Measurements from ENCODE around the gene MAPRE2. TPM values are rescaled to one million over a fixed set of nuclear protein-coding genes. Genes with fewer than 3 reads are reported as not detected.
A peak's percentile ranks its signal among the peaks of the same experiment; 100 is the strongest.

The MAPRE2 gene
- total and polyA plus RNA-seq, 2 of the 13 experiments (the other 11 are each of a cell fraction or from before 2014, with no cell fraction given) = 34.5 to 67.9 TPM

- FAIRE-seq (no peak), DNase-seq (ENCODE audit: low spot score) (no peak), ATAC-seq (no peak)
- intact Hi-C loops (cut with micrococcal nuclease; ENCODE audit: unreplicated experiment) = no loop called here
- BruUV-seq (replicated peaks) = no TSS peak
- no peak for TF ChIP-seq GPBP1L1 (CRISPR knock-in tag; IDR thresholded peaks at IDR 0.05)
- no peak for TF ChIP-seq ZNF296 (CRISPR knock-in tag; conservative IDR thresholded peaks at IDR 0.05)
- TF ChIP-seq MAFF (IDR thresholded peaks at IDR 0.05; ENCODE audit: low read depth, low read length) = no peak
- TF ChIP-seq RBFOX2 (IDR thresholded peaks at IDR 0.05; ENCODE audit: low read depth, low read length) = no peak
- TF ChIP-seq, protein P1, sequence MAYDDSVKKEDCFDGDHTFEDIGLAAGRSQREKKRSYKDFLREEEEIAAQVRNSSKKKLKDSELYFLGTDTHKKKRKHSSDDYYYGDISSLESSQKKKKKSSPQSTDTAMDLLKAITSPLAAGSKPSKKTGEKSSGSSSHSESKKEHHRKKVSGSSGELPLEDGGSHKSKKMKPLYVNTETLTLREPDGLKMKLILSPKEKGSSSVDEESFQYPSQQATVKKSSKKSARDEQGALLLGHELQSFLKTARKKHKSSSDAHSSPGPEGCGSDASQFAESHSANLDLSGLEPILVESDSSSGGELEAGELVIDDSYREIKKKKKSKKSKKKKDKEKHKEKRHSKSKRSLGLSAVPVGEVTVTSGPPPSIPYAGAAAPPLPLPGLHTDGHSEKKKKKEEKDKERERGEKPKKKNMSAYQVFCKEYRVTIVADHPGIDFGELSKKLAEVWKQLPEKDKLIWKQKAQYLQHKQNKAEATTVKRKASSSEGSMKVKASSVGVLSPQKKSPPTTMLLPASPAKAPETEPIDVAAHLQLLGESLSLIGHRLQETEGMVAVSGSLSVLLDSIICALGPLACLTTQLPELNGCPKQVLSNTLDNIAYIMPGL (CRISPR knock-in tag; IDR thresholded peaks at IDR 0.05; ENCODE audit: borderline replicate concordance in 1 of 2, low read depth in 1 of 2) = no peak
- no peak for TF ChIP-seq NR2F1 (CRISPR knock-in tag; IDR thresholded peaks at IDR 0.05)
- TF ChIP-seq, protein P2, sequence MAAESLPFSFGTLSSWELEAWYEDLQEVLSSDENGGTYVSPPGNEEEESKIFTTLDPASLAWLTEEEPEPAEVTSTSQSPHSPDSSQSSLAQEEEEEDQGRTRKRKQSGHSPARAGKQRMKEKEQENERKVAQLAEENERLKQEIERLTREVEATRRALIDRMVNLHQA (CRISPR knock-in tag; IDR thresholded peaks at IDR 0.05) = no peak
- TF ChIP-seq ZKSCAN1 (IDR thresholded peaks at IDR 0.05; ENCODE audit: low read length) = peak; percentile 82
- peaks cover 62% of the 10 kb centered on the region for H3K79me2 ChIP-seq (ENCODE audit: insufficient read depth, low read length)
- H4K20me1 ChIP-seq (ENCODE audit: insufficient read depth, low read length) = no peaks in the 10 kb centered on the region
- no peak overlapping the region for H2AFZ ChIP-seq (ENCODE audit: low read length)
- no peaks in the 10 kb centered on the region for H3K9me3 ChIP-seq (ENCODE audit: low read length)
- peaks cover 55% of the 10 kb centered on the region for H3K4me1 ChIP-seq (ENCODE audit: insufficient read depth, low read length)
- 0 out of 5 replicates have a peak, but pooled peaks cover 0 to 1% of the 10 kb centered on the region in 2 experiments for H3K36me3 ChIP-seq (replicated peaks in 1 of 2; ENCODE audit: control insufficient read depth in 1 of 2, insufficient read depth in 2 of 2, low read length in 2 of 2)
- no peak overlapping the region for H3K9ac ChIP-seq (ENCODE audit: insufficient read depth, low read depth, low read length)
- H3K4me2 ChIP-seq (ENCODE audit: low read depth, low read length) = no peak overlapping the region
- ChIA-PET CTCF (ENCODE audit: low intra/inter-chr PET ratio, low total read pairs) (no interaction called here), POLR2A (no interaction called here)
- no peaks in the 10 kb centered on the region for H3K27me3 ChIP-seq (ENCODE audit: control insufficient read depth in 1 of 2, insufficient read depth in 2 of 2, low read length in 2 of 2)
- H3K4me3 ChIP-seq (replicated peaks in 1 of 3; ENCODE audit: insufficient read depth in 1 of 3, low read depth in 2 of 3, low read length in 3 of 3) = no peak overlapping the region
- WGBS (ENCODE audit: low lambda C conversion rate) = 92% methylated on average over 5 of the region's 5 CpGs
- no peak overlapping the region for H3K27ac ChIP-seq (ENCODE audit: extremely low read length, insufficient read depth, low read length)
- in situ Hi-C loops (cut with HindIII; ENCODE audit: extremely low pct_ligation_motif_present, low pct_unique_long_range_greater_than_20kb) = no loop called here
Measured at GRCh38 chr18:35059280-35059927, 18.2 kb downstream of the MAPRE2 start.

Data from HepG2 (cell line).